NCI-H146 treated with DMSO at 0.1 percent for 48 hours (cell line): ENCODE data around the gene AMER3.
"Not testable (repeated sequence)": the region's sequence is repeated elsewhere in the genome, so short reads cannot be mapped to it uniquely, and the experiment has no call there.

Experiments used
- DNase-seq: peaks from one replicate; lab custom pipeline; 2025; ENCODE audit not compliant: unreplicated experiment; lab: John Stamatoyannopoulos, UW

The AMER3 gene, protein sequence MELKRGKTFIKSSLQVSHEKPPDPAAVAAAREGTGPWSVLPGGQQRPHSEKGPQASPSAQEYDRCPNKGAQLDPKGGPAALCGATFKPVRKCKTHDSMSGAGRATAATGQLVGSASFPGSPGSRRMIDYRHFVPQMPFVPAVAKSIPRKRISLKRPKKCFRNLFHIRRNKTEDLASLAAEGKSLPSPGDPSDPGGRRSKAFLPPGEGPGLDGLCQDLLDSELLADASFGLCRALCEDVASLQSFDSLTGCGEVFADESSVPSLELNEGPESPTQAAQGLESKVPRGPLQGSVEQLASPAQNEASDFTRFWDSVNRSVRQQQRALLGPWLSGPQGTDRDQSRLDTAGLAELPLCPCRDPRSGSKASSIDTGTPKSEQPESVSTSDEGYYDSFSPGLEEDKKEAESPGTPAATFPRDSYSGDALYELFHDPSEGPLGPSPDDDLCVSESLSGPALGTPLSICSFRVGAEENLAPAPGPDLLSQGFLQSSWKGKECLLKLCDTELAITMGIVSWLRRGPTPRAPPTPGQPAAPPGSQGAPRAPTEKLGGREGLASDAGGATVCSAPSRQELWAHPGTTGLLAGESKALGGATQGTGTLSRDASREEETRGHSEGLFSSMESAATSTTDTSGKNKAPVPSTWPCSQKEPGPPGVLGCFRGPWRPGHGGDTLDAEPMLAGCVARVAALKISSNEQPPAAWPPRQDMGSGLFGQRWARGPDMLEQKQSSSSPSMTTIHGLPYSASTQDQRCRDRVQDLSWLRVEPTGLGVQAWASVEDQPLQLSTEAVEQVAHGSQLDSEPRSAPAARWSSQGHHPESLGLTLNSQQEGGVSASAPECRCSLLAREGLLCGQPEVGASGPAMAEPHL

DNA sequence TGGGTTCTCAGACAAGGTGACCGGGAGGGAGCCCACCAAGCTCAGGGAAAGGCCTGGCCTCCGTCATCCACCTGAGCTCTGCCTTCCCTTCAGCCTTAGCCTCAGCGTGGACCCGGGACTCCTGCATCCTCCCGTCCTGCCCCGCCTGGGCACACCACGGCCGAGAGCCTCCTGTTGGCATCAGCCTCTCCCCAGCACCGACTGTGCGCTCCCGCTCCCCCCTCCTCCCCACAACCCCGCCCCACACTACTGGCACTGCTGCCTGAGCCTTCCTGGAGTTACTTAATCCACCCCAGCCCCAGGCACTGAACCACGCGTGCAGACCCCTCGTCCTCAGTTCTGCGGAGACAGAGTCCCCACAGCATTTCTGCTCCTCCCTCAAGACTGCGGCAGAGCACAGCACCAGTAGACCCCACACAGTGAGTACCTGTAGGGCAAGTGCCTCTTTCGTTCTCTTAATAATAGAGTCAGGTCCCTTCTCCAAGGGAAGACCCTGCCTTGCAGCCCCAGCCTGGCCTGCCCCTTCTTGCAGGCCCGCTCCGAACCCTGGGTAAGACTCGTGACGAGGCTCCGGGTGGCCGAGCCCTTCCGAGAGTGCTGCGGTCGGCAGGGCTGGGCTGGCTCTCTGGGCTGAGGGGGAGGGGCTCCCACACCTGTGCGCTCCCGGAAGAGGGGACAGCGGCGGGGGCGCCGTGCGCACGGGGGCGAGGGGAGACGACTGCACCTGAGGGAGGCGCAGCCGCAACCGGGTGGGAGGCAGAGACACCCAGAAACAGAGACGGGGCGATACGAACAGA is at the start of gene AMER3:
AMER3 (plus strand) TSS at position 285 of the 797 bp plus-strand sequence. CDS start 6,533 bp downstream, outside the sequence.
- peak; percentile 73 for DNase-seq

DNA sequence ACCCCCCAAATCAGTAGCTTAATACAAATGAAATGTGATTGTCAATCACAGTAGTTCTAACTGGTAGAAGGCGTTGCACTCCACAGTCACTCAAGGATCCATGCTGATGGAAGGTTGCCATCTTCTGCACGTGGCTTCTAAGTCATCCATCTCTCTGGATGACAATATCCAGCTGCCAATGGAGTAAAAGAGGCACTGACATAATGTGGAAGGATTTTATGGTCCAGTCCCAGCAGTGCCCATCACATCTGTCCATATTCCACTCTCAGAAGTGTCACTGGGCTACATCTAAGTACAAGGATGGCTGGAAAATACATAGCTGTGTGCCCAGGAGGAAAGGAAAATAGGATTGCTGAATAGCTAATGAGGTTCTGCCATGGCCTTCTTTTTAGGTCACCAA is 40.5 kb upstream of the AMER3 start:
- DNase-seq = not testable (repeated sequence)

DNA sequence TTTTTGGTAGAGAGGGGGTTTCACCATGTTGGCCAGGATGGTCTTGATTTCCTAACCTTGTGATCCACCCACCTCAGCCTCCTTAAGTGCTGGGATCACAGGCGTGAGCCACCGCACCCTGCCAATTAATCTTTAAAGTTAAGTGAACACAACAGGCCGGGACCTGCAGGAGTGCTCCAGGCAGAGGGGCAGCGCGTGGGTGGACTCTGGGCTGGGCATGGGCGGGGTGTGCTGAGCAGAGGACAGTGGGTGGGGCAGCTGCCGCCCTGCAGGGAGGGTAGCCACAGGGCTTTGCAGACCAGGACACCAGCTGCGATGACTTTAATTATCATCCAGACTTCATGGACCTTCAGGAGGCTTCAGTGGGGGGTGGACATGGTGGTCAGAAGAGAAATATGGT is 35.3 kb upstream of the AMER3 start:
- DNase-seq = peak; percentile 79

DNA sequence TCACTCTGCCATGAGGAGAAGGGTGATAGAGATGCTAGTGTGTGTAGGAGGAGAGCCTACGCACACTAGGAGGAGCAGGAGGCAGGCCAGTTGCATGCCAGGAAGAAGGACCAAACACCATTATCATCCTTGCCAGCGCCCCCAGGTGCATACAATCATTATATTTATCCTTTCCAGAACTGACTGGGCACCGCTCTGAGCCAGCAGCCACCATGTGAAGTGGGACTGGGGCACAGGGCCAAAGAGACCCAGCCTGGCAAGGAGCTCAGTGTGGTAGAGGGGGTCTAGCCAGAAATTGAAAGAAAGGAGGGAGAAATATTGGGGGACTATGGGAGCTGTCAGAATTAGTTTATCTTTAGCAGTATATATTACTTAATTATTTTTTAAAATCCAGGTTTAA is 34.8 kb upstream of the AMER3 start:
- peak; percentile 79 for DNase-seq

DNA sequence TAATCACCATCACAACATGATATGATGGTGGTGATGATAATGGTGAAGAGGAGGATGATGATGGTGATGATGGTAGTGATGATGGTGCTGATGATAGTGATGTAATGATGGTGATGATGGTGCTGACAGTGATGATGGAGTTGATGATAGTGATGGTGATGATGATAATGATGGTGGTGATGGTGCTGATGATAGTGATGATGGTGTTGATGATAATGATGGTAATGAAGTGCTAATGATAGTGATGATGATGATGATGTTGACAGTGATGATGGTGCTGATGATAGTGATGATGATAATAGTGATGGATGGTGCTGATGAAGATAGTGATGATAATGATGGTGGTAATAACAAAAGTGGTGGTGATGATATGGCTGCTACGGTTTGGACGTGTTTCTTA is 30.9 kb upstream of the AMER3 start:
- DNase-seq = no peak

DNA sequence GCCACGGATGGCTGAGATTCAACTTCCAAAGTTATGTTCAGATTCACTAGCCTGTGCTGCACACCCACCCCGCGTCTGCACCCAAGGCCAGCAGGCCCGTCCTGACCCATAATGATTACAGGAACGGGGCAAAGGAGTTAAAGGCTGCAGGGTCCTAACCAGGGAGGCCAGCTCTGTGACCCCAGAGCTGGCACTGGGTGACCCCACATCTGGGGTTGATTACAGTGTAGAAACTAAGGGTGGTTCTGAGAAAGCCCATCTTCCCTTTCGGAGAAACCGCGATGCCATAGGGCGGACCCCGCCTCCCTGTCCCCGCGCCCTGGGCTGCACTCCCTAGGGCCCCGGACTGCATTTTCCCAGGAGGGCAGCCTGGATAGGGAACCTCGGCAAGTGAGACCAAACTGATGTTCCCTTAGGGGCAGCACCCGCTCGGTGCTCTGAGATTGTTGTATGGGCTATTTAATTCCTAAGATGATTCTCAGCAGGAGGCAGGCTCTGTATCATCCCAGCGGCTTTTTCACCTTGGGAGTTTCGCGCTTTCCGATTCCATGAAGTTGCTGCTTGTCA is 28.6 kb upstream of the AMER3 start:
- peak; percentile 37 for DNase-seq

DNA sequence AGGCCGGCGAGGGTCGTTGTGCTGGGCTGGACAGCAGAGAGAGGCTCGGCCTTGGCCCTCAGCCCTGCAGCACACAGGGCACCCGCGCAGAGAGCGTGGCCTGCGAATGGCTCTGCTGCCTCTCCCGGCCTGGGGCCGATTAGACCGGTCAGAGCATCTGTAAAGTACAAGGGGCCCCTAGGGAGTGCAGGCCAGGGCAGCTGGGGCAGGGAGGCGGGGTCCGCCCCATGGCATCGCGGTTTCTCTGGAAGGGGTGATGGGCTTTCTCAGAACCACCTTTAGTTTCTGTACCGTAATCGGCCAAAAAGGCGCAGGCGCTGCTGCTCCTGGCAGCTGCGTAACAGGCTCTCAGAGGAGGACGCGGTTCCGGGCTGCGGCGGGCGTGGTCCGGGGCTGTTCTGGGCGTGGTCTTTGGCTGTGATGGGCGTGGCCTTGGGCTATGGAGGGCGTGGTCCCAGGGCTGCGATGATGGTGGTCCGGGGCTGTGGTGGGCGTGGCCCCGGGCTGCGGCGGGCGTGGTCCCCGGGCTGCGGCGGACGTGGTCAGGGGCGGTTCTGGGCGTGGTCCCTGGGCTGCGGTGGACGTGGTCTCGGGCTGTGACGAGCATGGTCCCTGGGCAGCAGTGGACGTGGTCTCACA is 27.9 kb upstream of the AMER3 start:
- peak; percentile 89 for DNase-seq

DNA sequence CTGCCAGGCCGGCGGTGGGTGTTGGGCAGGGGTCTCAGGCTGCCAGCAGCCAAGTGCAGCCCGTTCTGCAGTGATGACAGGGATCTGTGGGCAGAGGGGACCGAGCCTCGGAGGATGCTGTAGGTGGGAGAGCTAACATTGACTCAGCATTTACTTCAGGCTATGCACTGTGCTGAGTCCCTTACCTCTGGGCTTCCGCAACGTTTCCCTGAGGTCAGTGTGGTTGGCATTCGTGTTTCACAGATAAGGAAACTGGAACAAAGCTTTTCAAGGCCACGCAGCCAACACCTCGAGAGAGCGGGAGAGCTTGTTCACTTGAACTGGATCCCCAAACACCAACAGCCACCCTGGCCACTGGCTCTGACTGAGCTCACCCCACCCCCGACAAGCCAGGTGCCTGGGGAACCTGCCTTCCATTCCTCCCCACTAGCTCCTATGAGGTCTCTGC is 27.3 kb upstream of the AMER3 start:
- no peak for DNase-seq

DNA sequence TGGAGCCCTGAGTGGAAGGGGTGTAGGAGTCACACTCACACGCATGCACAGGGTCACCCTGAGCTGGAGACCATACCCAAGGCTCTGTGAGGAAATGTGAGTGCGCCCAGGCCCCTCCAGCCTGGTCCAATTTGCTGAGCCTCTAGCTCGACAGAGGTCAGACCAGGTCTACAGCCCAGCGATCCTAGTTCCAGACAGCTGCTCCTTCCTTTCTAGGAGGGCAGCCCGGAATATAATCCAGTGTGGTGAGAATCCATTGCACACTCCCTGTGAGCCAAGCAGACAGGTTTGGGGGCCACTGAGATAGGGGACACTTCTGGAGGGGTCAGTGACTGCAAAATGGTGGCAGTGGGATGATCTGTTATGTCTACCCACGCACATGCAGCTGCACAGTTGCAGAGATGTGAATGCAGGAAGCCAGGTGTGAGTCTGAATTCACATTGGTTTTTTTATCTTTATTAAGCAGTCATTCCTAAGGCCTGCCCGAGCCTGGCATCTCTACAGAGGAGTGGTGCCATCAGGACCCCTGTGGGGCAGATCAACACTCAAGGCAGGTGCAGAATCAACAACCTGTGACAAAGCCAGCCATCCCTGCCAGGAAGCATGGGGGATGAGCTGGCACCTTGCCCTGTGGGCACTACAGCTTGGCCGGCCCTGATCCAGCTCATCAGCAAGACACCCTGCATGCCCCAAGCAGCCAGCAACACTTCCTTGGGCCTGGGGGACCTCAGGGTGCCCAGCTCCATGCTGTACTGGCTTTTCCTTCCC is 26.6 kb upstream of the AMER3 start, which contains the start of gene GPR148:
GPR148 (plus strand) TSS at position 522 of the 768 bp plus-strand sequence; CDS start at position 604, 82 bp downstream.
- DNase-seq = peak; percentile 73

DNA sequence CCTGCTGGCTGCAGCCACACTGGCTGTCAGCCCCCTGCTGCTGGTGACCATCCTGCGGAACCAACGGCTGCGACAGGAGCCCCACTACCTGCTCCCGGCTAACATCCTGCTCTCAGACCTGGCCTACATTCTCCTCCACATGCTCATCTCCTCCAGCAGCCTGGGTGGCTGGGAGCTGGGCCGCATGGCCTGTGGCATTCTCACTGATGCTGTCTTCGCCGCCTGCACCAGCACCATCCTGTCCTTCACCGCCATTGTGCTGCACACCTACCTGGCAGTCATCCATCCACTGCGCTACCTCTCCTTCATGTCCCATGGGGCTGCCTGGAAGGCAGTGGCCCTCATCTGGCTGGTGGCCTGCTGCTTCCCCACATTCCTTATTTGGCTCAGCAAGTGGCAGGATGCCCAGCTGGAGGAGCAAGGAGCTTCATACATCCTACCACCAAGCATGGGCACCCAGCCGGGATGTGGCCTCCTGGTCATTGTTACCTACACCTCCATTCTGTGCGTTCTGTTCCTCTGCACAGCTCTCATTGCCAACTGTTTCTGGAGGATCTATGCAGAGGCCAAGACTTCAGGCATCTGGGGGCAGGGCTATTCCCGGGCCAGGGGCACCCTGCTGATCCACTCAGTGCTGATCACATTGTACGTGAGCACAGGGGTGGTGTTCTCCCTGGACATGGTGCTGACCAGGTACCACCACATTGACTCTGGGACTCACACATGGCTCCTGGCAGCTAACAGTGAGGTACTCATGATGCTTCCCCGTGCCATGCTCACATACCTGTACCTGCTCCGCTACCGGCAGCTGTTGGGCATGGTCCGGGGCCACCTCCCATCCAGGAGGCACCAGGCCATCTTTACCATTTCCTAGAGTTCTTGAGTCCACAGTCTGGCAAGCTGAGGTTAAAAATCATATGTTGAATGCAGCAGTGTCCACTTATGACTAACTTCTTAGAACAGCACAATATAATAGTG is 25.7 kb upstream of the AMER3 start:
- no peak for DNase-seq

DNA sequence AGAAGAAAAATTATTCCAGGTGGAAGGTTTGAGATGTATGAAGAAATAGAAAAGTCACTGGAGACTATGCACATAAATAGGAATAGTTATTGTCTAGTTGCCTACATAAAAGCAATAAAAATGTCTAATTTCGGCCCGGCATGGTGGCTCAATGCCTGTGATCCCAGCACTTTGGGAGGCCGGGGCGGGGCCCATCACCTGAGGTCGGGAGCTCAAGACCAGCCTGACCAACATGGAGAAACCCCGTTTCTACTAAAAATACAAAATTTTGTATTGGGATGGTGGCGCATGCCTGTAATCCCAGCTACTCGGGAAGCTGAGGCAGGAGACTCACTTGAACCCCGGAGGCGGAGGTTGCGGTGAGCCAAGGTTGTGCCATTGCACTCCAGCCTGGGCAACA is 23.1 kb upstream of the AMER3 start:
- not testable (repeated sequence) for DNase-seq

DNA sequence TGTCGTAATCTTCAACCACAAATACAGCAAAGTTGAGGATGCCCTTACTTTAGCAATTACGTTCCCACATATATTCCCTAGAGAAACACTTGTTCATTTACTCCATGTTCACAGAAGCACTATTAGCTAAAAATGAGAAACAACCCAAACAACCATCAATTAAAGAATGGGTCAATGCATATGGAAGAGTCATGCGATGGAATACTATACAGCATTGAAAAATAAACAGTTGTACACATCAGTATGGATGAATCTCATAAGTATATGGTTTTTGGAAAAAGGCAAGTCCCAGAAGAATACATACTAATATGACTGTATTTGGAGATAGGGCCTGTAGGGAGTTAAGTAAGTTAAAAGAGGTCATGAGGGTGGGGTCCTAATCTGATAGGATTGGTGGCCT is 20.1 kb upstream of the AMER3 start:
- DNase-seq = no peak

DNA sequence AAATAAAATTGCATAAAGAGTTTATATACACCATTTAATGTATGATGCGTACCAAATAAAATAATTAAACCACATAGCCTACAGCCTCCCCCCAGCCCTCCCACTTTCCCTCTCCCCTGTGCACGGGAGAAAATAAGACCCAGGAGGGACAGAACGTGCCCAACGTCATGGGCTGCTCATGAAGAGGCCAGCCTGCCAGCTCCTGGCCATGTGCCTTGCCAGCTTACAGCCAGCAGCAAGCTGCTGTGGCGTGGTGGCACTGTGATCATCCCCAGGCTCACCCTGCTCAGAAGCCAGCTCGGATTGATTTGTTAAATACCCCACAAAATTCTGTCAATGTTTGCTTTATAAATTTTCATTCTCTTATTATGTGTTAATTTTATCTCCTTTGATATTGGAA is 18.9 kb upstream of the AMER3 start:
- no peak for DNase-seq

DNA sequence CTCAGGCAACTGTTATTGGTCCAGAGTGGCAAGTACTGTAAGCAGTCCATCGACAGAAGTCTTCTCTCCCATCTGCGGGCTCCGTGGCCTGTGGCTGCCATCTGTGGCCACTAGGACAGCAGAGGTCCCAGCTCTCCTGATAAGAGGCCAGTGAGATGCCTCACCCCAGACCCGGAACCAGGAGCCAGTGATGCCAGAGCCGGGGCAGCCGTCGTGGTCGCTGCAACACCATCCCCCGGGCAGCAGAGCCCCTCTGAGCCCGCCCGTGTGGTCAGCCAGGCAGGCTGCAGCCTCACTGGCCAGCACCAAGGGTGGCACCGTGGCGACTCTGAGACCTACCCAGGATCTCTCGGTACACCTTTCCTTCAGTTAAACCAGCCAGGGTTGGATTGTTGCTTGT is 17.7 kb upstream of the AMER3 start:
- no peak for DNase-seq

DNA sequence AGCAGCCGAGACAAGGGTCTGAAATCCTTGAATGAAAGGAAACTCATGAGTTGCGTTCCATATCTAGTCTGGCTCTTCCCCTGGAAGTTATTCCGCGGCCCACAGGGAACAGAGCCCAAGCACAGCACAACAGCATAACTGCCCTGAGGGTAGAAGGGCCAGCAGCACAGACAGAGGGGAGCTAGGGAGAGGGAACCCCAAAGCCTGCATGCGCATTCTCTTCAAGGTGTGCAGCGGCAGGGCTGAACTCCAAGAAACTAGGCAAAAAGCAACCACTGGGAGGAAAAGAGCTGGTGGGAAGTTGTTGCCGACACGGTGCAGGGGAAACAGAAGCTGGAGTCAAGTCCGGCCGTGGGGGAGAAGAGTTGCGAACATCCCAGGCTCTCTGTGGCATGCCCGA is 14.7 kb upstream of the AMER3 start:
- no peak for DNase-seq

DNA sequence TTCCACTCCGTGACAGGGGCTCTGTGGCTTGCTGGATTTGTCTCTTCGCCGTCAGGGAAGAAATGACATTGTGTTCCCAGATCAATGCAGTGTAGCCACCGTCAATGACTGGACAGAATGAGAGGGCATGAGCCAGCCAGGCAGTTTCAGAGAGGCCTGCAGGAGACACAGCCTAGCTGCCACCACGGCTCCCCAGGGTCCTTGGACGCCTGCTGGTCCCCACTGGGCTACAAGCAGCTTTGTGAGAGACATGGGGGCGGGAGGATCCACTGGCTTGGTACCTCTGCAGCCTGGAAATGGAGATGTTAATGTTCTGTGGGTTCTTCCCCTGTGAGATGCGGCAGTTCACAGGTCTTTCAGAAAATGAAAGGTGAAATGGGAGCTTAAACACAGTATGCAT is 12.1 kb upstream of the AMER3 start:
- no peak for DNase-seq

DNA sequence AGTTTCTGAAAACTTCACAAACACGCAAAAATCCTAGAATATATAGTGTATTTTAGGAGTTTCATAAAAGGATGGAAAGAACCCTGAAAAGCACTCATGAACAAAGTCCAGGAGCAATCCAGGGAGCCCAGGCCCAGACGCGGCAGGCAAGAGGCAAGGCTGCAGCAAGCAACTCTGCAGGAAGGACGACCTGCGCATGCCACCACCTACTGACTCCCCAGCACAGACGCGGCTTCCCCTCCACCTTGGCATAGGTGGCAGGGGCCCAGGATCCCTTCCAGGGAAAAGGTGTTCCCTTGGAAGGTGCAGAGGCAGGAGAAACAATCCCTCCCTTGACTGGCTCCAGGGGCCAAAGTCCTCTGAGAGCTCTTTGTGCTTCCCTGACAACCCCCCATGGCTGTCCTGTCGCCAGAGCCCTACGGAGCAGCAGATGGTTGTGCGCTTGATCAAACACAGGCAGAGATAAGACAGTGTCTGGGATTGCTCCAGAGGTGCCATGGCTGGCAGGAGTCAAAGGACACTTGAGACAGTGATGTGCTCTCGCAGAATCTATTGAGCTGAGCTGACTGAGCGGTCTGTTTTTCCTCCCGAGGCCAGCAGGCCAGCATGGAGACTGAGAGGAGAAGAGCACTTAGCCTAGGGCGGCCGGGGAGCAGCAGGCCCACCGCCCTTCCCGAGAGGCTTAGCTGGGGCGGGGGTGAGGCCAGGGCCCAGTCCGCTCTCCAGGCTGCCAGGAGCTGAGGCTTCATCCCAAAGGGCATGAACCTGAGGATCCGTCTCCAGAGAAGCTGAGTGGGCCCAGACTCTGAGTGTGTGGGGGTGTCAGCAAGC is 10.8 kb upstream of the AMER3 start:
- DNase-seq = peak; percentile 94
